A549 (cell line): Measurements from ENCODE around the gene NFIL3.
"Not testable (repeated sequence)": the region's sequence is repeated elsewhere in the genome, so short reads cannot be mapped to it uniquely, and the experiment has no call there.

Experiments used
- CTCF ChIP-seq: fragments of >200 bp; sonication (Bioruptor Twin); formaldehyde crosslinking; IDR thresholded peaks from 3 replicates; pipeline ENCODE4 v1.5.1; 2016
- POLR2AphosphoS2 ChIP-seq: conservative IDR thresholded peaks from 2 replicates; pipeline ENCODE4 v1.6.1; 2012; ENCODE audit warnings: low read length, improper control_type of control experiment, inconsistent platforms
- RAD21 ChIP-seq, 2 experiments: fragments of >200 bp in 1 of 2; sonication (Bioruptor Twin) in 1 of 2; formaldehyde crosslinking in 1 of 2; IDR thresholded peaks in 1 of 2; conservative IDR thresholded peaks in 1 of 2; 2 replicates in 1 of 2; 3 replicates in 1 of 2; pipeline ENCODE4 v1.6.1; 2012 to 2018; ENCODE audit warnings: inconsistent platforms in 1 of 2

- TF ChIP-seq POLR2AphosphoS2; CTCF; RAD21 (conservative IDR thresholded peaks at IDR 0.05 in 1 of 2, IDR thresholded peaks at IDR 0.05 in 1 of 2): not testable (repeated sequence)
Measured at GRCh38 chr9:91378054-91378453, 45.6 kb downstream of the NFIL3 start.
